ENCODE measurements around the gene CORO1C.
A peak's percentile ranks its signal among the peaks of the same experiment; 100 is the strongest.
"Not testable (repeated sequence)": the region's sequence is repeated elsewhere in the genome, so short reads cannot be mapped to it uniquely, and the experiment has no call there.

Gene CORO1C

GRCh38 chr12:108622921-108623514 is 108.3 kb downstream of the CORO1C start:
- TF ChIP-seq CTCF (IDR thresholded peaks at IDR 0.05; ENCODE audit: low read length, missing control alignments), result no peak

DNA sequence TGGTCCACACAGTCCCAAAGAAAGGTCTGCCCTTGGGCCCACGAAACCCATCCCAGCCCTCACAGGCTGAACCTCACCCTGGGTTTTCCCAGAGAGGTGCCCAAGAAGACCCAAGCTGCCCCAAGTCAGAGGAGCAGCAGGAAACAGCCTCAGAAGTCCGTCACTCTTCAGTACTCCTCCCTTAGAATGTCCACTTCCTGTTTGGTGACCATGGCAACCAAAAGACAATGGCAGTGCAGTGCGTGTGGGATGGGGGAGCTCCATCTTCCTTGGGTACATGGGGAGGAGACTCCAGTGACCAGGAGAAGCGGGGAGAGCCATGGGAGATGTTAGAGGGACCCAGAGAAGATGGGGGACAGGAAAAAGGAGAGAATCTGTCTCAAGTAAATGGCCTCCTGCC is 108.9 kb downstream of the CORO1C start:
- H3K4me3 ChIP-seq (replicated peaks; ENCODE audit: low read depth, low read length), result no peak overlapping the region
- TF ChIP-seq CTCF (IDR thresholded peaks at IDR 0.05; ENCODE audit: low read length, missing control alignments), result no peak
- peak; percentile 91 for DNase-seq (ENCODE audit: low read depth)

More at GRCh38 chr12:108622921-108623514, 108.3 kb downstream of the CORO1C start:
- H3K4me3 ChIP-seq (replicated peaks; ENCODE audit: low read depth, low read length), result no peak overlapping the region
- no peak for DNase-seq (ENCODE audit: low read depth)

DNA sequence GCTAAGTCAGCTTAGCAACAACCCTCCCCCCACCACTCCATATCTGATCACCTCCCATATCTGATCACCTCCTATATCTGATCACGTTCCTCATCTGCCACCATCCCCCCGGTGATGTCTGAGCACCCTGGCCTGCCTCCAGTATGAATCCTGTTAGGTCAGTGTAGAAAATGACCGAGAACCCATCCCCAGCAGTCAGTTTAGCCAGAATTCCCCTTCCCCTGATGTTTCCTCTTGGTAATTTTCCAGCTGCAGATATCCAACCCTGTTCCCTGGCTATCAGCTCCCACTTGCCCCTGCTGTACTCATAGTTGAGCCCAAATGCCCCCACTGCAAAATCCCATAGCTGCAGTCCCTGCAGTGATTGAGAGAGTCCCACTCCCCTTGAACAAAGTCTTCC is 110.2 kb downstream of the CORO1C start:
- TF ChIP-seq CTCF (IDR thresholded peaks at IDR 0.05; ENCODE audit: low read length, missing control alignments), result no peak
- no peak for DNase-seq (ENCODE audit: low read depth)

DNA sequence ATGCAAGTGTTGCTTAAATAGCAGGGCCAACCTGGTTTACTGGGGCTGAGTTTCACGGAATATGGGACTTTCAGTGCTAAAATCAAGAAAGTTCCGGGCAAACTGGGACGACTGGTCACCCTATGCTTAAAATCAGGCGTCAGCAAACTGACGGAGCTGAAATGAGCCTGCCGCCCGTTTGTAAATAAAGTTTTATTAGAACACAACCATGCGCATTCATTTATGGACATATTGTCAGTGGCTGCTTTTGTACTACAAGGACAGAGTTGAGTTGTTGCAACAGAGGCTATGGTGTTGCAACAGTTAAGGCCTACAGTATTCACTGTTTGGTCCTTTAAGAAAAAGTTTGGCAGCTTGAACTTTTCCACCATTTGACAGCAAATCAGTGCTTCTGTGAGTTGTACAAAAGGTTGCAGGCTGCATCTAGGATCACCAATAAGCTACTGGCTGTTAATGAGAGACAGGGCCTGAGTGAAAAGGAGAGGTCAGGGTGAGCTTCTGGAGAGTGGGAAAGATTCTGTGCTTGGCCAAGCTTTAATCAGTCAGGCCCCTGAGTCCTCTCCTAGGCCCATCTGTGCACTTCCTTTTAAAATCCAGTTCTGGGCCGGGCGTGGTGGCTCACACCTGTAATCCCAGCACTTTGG is 111.0 kb downstream of the CORO1C start:
- peak; percentile 92 for DNase-seq (ENCODE audit: low read depth)

More for the DNA sequence above, 110.2 kb downstream of the CORO1C start:
- H3K4me3 ChIP-seq (replicated peaks; ENCODE audit: low read depth, low read length), result no peak overlapping the region

GRCh38 chr12:108619369-108620160 is 111.8 kb downstream of the CORO1C start:
- H3K4me3 ChIP-seq (replicated peaks; ENCODE audit: low read depth, low read length), result no peak overlapping the region
- no peak for TF ChIP-seq CTCF (IDR thresholded peaks at IDR 0.05; ENCODE audit: low read length, missing control alignments)
- no peak for DNase-seq (ENCODE audit: low read depth)

More for the DNA sequence above, 111.0 kb downstream of the CORO1C start:
- no peak for TF ChIP-seq CTCF (IDR thresholded peaks at IDR 0.05; ENCODE audit: low read length, missing control alignments)
- H3K4me3 ChIP-seq (replicated peaks; ENCODE audit: low read depth, low read length), result no peak overlapping the region

- not testable (repeated sequence) for H3K4me3 ChIP-seq (replicated peaks; ENCODE audit: low read depth, low read length); DNase-seq (ENCODE audit: low read depth)
Measured at GRCh38 chr12:108618953-108619274, 112.4 kb downstream of the CORO1C start.
